Measurements from ENCODE around the gene MARK2.

The MARK2 gene

DNA sequence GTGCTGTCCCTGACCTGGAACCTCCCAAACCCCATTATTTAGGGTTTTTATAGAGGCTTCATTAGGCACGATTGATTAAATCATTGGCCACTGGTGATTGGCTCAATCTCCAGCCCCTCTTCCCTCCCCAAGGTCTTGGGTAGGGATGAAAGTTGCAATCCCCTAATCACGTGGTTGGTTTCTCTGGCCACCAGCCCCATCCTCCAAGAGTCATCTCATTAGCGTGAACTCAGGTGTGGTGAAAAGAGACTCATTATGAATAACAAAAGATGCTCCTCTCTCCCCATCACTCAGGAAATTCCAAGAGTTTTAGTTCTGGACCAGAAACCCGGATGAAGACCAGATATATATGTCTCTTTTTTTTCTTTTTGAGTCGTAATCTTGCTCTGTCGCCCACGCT lies 7.6 kb upstream of the MARK2 start:
- no peaks in the 10 kb centered on the region for H3K27me3 ChIP-seq (ENCODE audit: control insufficient read depth in 1 of 2, insufficient read depth in 2 of 2, low read length in 2 of 2)
- H3K4me3 ChIP-seq (ENCODE audit: low read length in 2 of 2): no peak overlapping the region
- H3K9ac ChIP-seq (ENCODE audit: low read length in 2 of 2): no peak overlapping the region
- H3K27ac ChIP-seq (ENCODE audit: low read length): no peak overlapping the region
- peaks cover 6 to 7% of the 10 kb centered on the region in 2 donors for H3K36me3 ChIP-seq (ENCODE audit: control insufficient read depth in 2 of 2, insufficient read depth in 2 of 2, low read length in 2 of 2)
- H3K4me1 ChIP-seq (ENCODE audit: control insufficient read depth, insufficient read depth, low read length): no peaks in the 10 kb centered on the region
- H3K9me3 ChIP-seq (ENCODE audit: control insufficient read depth in 2 of 2, low read length in 2 of 2): no peaks in the 10 kb centered on the region

DNA sequence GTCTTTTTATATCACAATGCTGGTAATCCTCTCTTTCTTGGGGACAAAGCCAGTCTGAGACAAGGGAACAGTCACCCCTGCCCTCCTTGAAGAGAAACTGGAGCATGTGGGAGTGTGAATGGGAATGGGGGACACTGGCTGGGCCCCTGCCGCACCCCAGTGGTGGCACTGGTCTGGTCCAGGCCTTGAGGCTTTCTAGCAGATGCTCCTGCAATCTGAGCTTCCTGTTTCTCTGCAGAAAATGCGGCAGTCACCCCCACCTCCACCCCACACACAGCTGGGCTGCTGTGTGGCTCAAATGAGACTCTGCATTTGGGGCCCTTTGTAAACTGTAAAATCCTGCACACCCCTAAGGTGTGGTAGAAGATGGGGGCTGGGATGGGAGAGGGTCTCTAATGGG lies 6.6 kb upstream of the MARK2 start:
- Histone ChIP-seq H3K9me3 (ENCODE audit: control insufficient read depth in 2 of 2, low read length in 2 of 2) (no peaks in the 10 kb centered on the region), H3K4me3 (ENCODE audit: low read length in 2 of 2) (no peak overlapping the region), H3K27ac (ENCODE audit: low read length) (no peak overlapping the region), H3K27me3 (ENCODE audit: control insufficient read depth in 1 of 2, insufficient read depth in 2 of 2, low read length in 2 of 2) (no peaks in the 10 kb centered on the region), H3K36me3 (ENCODE audit: control insufficient read depth in 2 of 2, insufficient read depth in 2 of 2, low read length in 2 of 2) (peaks cover 0 to 2% of the 10 kb centered on the region in 2 donors), H3K9ac (ENCODE audit: low read length in 2 of 2) (no peak overlapping the region), H3K4me1 (ENCODE audit: control insufficient read depth, insufficient read depth, low read length) (peaks cover 2% of the 10 kb centered on the region)

DNA sequence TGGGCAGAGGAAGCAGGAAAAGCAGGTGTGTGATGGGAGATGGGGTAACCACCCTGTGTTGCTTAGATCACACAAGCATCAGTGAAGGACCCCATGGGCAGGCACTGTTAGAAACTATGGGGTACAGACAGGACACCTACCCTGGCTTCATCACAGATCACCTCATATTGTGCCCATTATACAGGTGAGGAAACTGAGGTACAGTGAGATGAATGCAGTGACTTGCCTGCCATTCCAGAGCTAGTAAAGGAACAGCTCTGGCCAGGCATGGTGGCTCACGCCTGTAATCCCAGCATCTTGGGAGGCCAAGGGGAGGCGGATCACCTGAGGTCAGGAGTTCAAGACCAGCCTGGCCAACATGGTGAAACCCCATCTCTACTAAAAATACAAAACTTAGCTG lies 5.9 kb upstream of the MARK2 start:
- H3K36me3 ChIP-seq (ENCODE audit: control insufficient read depth in 2 of 2, insufficient read depth in 2 of 2, low read length in 2 of 2): peaks cover 0 to 2% of the 10 kb centered on the region in 2 donors
- H3K4me3 ChIP-seq (ENCODE audit: low read length in 2 of 2): no peak overlapping the region
- peaks cover 8% of the 10 kb centered on the region for H3K4me1 ChIP-seq (ENCODE audit: control insufficient read depth, insufficient read depth, low read length)
- no peaks in the 10 kb centered on the region for H3K27me3 ChIP-seq (ENCODE audit: control insufficient read depth in 1 of 2, insufficient read depth in 2 of 2, low read length in 2 of 2)
- H3K9me3 ChIP-seq (ENCODE audit: control insufficient read depth in 2 of 2, low read length in 2 of 2): no peaks in the 10 kb centered on the region
- H3K9ac ChIP-seq (ENCODE audit: low read length in 2 of 2): no peak overlapping the region
- no peak overlapping the region for H3K27ac ChIP-seq (ENCODE audit: low read length)

- peaks cover 12% of the 10 kb centered on the region for H3K4me1 ChIP-seq (ENCODE audit: control insufficient read depth, insufficient read depth, low read length)
- no peaks in the 10 kb centered on the region for H3K9me3 ChIP-seq (ENCODE audit: control insufficient read depth in 2 of 2, low read length in 2 of 2)
- H3K4me3 ChIP-seq (ENCODE audit: low read length in 2 of 2): no peak overlapping the region
- H3K27me3 ChIP-seq (ENCODE audit: control insufficient read depth in 1 of 2, insufficient read depth in 2 of 2, low read length in 2 of 2): no peaks in the 10 kb centered on the region
- H3K36me3 ChIP-seq (ENCODE audit: control insufficient read depth in 2 of 2, insufficient read depth in 2 of 2, low read length in 2 of 2): no peaks in the 10 kb centered on the region
- no peak overlapping the region for H3K27ac ChIP-seq (ENCODE audit: low read length)
- no peak overlapping the region for H3K9ac ChIP-seq (ENCODE audit: low read length in 2 of 2)
Observed at GRCh38 chr11:63834535-63835157, 4.3 kb upstream of the MARK2 start.

GRCh38 chr11:63835158-63835545 lies 3.8 kb upstream of the MARK2 start:
- Histone ChIP-seq H3K36me3 (ENCODE audit: control insufficient read depth in 2 of 2, insufficient read depth in 2 of 2, low read length in 2 of 2) (no peaks in the 10 kb centered on the region), H3K4me1 (ENCODE audit: control insufficient read depth, insufficient read depth, low read length) (peaks cover 17% of the 10 kb centered on the region), H3K27me3 (ENCODE audit: control insufficient read depth in 1 of 2, insufficient read depth in 2 of 2, low read length in 2 of 2) (no peaks in the 10 kb centered on the region)

GRCh38 chr11:63837027-63837688 lies 1.8 kb upstream of the MARK2 start:
- no peak overlapping the region for H3K27ac ChIP-seq (ENCODE audit: low read length)
- peaks cover 34% of the 10 kb centered on the region for H3K4me1 ChIP-seq (ENCODE audit: control insufficient read depth, insufficient read depth, low read length)
- no peaks in the 10 kb centered on the region for H3K36me3 ChIP-seq (ENCODE audit: control insufficient read depth in 2 of 2, insufficient read depth in 2 of 2, low read length in 2 of 2)
- H3K9ac ChIP-seq (ENCODE audit: low read length in 2 of 2): peak overlapping the region in 1 of 2 donors; percentile 13
- H3K27me3 ChIP-seq (ENCODE audit: control insufficient read depth in 1 of 2, insufficient read depth in 2 of 2, low read length in 2 of 2): no peaks in the 10 kb centered on the region
- H3K4me3 ChIP-seq (ENCODE audit: low read length in 2 of 2): no peak overlapping the region
- no peaks in the 10 kb centered on the region for H3K9me3 ChIP-seq (ENCODE audit: control insufficient read depth in 2 of 2, low read length in 2 of 2)

More at GRCh38 chr11:63835158-63835545, 3.8 kb upstream of the MARK2 start:
- no peaks in the 10 kb centered on the region for H3K9me3 ChIP-seq (ENCODE audit: control insufficient read depth in 2 of 2, low read length in 2 of 2)
- no peak overlapping the region for H3K4me3 ChIP-seq (ENCODE audit: low read length in 2 of 2)
- no peak overlapping the region for H3K9ac ChIP-seq (ENCODE audit: low read length in 2 of 2)
- no peak overlapping the region for H3K27ac ChIP-seq (ENCODE audit: low read length)

GRCh38 chr11:63837739-63838138 lies 1.2 kb upstream of the MARK2 start:
- Histone ChIP-seq H3K27ac (ENCODE audit: low read length) (peak overlapping the region; percentile 76), H3K9me3 (ENCODE audit: control insufficient read depth in 2 of 2, low read length in 2 of 2) (no peaks in the 10 kb centered on the region), H3K4me1 (ENCODE audit: control insufficient read depth, insufficient read depth, low read length) (peaks cover 34% of the 10 kb centered on the region), H3K9ac (ENCODE audit: low read length in 2 of 2) (peak overlapping the region; percentile 55 to 72), H3K4me3 (ENCODE audit: low read length in 2 of 2) (no peak overlapping the region), H3K36me3 (ENCODE audit: control insufficient read depth in 2 of 2, insufficient read depth in 2 of 2, low read length in 2 of 2) (no peaks in the 10 kb centered on the region), H3K27me3 (ENCODE audit: control insufficient read depth in 1 of 2, insufficient read depth in 2 of 2, low read length in 2 of 2) (no peaks in the 10 kb centered on the region)

DNA sequence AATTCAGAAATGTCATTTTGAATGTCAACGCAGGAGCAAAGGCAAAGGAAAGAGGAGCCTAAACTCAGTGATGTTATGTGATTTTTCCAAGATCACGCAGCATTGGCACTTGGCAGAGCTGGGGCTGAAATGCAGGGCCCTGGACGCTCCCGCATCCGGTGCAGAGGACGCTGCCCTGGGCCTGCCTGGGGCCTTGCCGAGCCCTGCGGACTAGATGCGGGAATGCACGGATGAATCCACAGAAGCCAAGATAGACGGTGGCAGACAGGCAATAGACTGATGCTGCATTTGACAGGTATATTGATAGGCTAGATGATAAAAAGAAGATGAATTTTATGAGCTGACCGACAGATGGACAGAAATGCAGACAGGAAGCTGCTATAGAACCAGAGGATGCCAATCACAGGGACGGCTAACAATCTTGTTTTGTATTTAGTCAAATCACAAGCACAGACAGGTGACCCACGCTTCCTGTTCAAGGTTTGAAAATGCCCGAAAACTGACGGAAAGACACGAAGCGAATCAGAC lies 696 bp upstream of the MARK2 start:
- no peaks in the 10 kb centered on the region for H3K9me3 ChIP-seq (ENCODE audit: control insufficient read depth in 2 of 2, low read length in 2 of 2)
- H3K27me3 ChIP-seq (ENCODE audit: control insufficient read depth in 1 of 2, insufficient read depth in 2 of 2, low read length in 2 of 2): no peaks in the 10 kb centered on the region
- H3K36me3 ChIP-seq (ENCODE audit: control insufficient read depth in 2 of 2, insufficient read depth in 2 of 2, low read length in 2 of 2): peaks cover 0 to 2% of the 10 kb centered on the region in 2 donors
- H3K4me1 ChIP-seq (ENCODE audit: control insufficient read depth, insufficient read depth, low read length): peaks cover 35% of the 10 kb centered on the region
- peak overlapping the region; percentile 72 to 77 for H3K9ac ChIP-seq (ENCODE audit: low read length in 2 of 2)
- H3K4me3 ChIP-seq (ENCODE audit: low read length in 2 of 2): peak overlapping the region; percentile 45 to 90
- H3K27ac ChIP-seq (ENCODE audit: low read length): peak overlapping the region; percentile 76

- peak overlapping the region; percentile 78 to 90 for H3K4me3 ChIP-seq (ENCODE audit: low read length in 2 of 2)
- H3K9me3 ChIP-seq (ENCODE audit: control insufficient read depth in 2 of 2, low read length in 2 of 2): no peaks in the 10 kb centered on the region
- no peaks in the 10 kb centered on the region for H3K27me3 ChIP-seq (ENCODE audit: control insufficient read depth in 1 of 2, insufficient read depth in 2 of 2, low read length in 2 of 2)
- H3K9ac ChIP-seq (ENCODE audit: low read length in 2 of 2): peak overlapping the region; percentile 92 to 94
- peaks cover 38% of the 10 kb centered on the region for H3K4me1 ChIP-seq (ENCODE audit: control insufficient read depth, insufficient read depth, low read length)
- peak overlapping the region; percentile 66 for H3K27ac ChIP-seq (ENCODE audit: low read length)
- peaks cover 0 to 7% of the 10 kb centered on the region in 2 donors for H3K36me3 ChIP-seq (ENCODE audit: control insufficient read depth in 2 of 2, insufficient read depth in 2 of 2, low read length in 2 of 2)
Observed at GRCh38 chr11:63839508-63840355, 822 bp downstream of the MARK2 start.

DNA sequence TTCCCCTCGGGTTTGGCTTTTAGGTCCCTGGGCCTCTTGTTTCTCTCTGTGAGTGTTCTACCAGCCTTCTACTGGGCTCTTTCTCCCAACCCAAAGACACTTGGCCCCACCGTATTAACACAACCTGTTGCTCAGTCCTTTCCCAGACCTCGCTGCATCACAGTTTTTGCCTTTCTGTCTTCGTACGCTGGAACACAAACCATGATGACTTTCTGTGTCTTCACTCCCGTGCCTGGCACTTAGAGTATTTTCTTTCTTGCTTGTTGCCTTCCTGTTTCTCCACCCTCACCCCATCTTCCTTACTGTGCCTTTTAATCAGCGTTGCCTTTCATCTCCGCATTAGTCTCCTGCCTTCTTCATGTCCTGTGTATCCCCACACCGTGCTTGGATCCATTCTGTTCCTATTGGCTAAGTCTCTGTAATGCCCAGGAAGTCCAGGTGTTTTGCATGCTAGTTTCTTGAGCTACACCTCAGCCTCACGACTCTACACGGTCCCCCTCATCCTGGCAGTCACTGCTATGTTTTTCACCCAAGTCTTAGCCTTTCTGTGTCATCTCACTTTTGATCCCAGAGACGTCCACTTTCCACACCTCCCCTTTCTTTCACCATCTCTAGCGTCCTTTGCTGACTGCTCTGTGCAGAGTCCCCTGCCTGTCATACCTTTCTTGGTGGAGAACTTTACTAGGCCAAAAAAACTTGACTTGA lies 1.6 kb downstream of the MARK2 start:
- Histone ChIP-seq H3K27me3 (ENCODE audit: control insufficient read depth in 1 of 2, insufficient read depth in 2 of 2, low read length in 2 of 2) (no peaks in the 10 kb centered on the region), H3K27ac (ENCODE audit: low read length) (peak overlapping the region; percentile 66), H3K4me1 (ENCODE audit: control insufficient read depth, insufficient read depth, low read length) (peaks cover 40% of the 10 kb centered on the region), H3K9me3 (ENCODE audit: control insufficient read depth in 2 of 2, low read length in 2 of 2) (no peaks in the 10 kb centered on the region), H3K4me3 (ENCODE audit: low read length in 2 of 2) (peak overlapping the region; percentile 78 to 90), H3K36me3 (ENCODE audit: control insufficient read depth in 2 of 2, insufficient read depth in 2 of 2, low read length in 2 of 2) (peaks cover 0 to 7% of the 10 kb centered on the region in 2 donors), H3K9ac (ENCODE audit: low read length in 2 of 2) (peak overlapping the region; percentile 92 to 94)

All from stomach smooth muscle (tissue), 2 donors.